IMR-90 (cell line): ENCODE measurements around the gene DUSP28. TPM values are rescaled to one million over a fixed set of nuclear protein-coding genes. Genes with fewer than 3 reads are reported as not detected.

Experiments
- ATAC-seq: fragments of 200-7000 bp; cut with Tn5 transposase; 2 replicates; pipeline ENCODE4 v1.9.1; 2020; ENCODE audit warnings: low read depth, mild to moderate bottlenecking, moderate library complexity
- BruUV-seq: library from RNA; stranded (reverse); fragments of 400-500 nt; replicated peaks from 2 replicates; lab custom pipeline; 2021; lab: Mats Ljungman, UMichigan
- CTCF ChIA-PET: fragments of 300-600 bp; formaldehyde crosslinking; extraction: SDS; loops from one replicate; lab custom pipeline; 2021; ENCODE audit warnings: antibody characterized with exemption; lab: Yijun Ruan, JAX
- POLR2A ChIA-PET: fragments of 300-600 bp; sonication (Branson Sonifier 250); formaldehyde crosslinking; loops from one replicate; lab custom pipeline; 2022; ENCODE audit warnings: antibody characterized with exemption; ENCODE audit not compliant: unreplicated experiment; lab: Charles Lee
- DNase-seq: peaks from one replicate; pipeline ENCODE4 v3.0.0; 2013
- H2AFZ ChIP-seq: replicated peaks from 2 replicates; pipeline ENCODE3; 2013; ENCODE audit warnings: low read length, mild to moderate bottlenecking; ENCODE audit not compliant: poor library complexity
- H2AK5ac ChIP-seq: 2 replicates; pipeline ENCODE4 v1.6.1; 2013; ENCODE audit warnings: low read depth, low read length, inconsistent platforms
- H2AK9ac ChIP-seq: replicated peaks from 2 replicates; pipeline ENCODE3; 2013; ENCODE audit warnings: mild to moderate bottlenecking, low read depth, low read length, moderate library complexity; ENCODE audit not compliant: poor library complexity
- H2BK120ac ChIP-seq: 2 replicates; pipeline ENCODE4 v1.6.1; 2013; ENCODE audit warnings: low read depth, low read length, inconsistent platforms
- H2BK15ac ChIP-seq: 3 replicates; pipeline ENCODE4 v1.6.1; 2013; ENCODE audit warnings: low read depth, low read length, inconsistent platforms
- H2BK20ac ChIP-seq: 2 replicates; pipeline ENCODE4 v1.6.1; 2013; ENCODE audit warnings: low read depth, mild to moderate bottlenecking, inconsistent platforms, low read length, moderate library complexity
- H2BK5ac ChIP-seq: 2 replicates; pipeline ENCODE4 v1.6.1; 2013; ENCODE audit warnings: mild to moderate bottlenecking, low read depth, low read length, inconsistent platforms; ENCODE audit not compliant: poor library complexity, severe bottlenecking
- H3K14ac ChIP-seq: replicated peaks from 2 replicates; pipeline ENCODE4 v1.6.1; 2013; ENCODE audit warnings: low read depth, low read length, inconsistent platforms
- H3K18ac ChIP-seq: 2 replicates; pipeline ENCODE4 v1.6.1; 2013; ENCODE audit warnings: low read depth, low read length, control low read depth
- H3K23ac ChIP-seq: 2 replicates; pipeline ENCODE4 v1.6.1; 2013; ENCODE audit warnings: low read depth, low read length, inconsistent platforms
- H3K27ac ChIP-seq: 2 replicates; pipeline ENCODE4 v1.5.1; 2013; ENCODE audit warnings: mild to moderate bottlenecking, control low read depth, low read length; ENCODE audit not compliant: insufficient read depth
- H3K27me3 ChIP-seq: 2 replicates; pipeline ENCODE4 v1.6.1; 2013; ENCODE audit warnings: low read length; ENCODE audit not compliant: control insufficient read depth, insufficient read depth
- H3K36me3 ChIP-seq: 2 replicates; pipeline ENCODE4 v1.6.1; 2013; ENCODE audit warnings: low read length, mixed read lengths; ENCODE audit not compliant: control insufficient read depth, insufficient read depth
- H3K4ac ChIP-seq: 2 replicates; pipeline ENCODE4 v1.6.1; 2013; ENCODE audit warnings: low read depth, low read length, inconsistent platforms
- H3K4me1 ChIP-seq: 2 replicates; pipeline ENCODE4 v1.6.1; 2013; ENCODE audit warnings: low read length, mixed read lengths; ENCODE audit not compliant: control insufficient read depth, insufficient read depth
- H3K4me2 ChIP-seq: 2 replicates; pipeline ENCODE4 v1.6.1; 2013; ENCODE audit warnings: low read depth, mild to moderate bottlenecking, control low read depth, low read length, moderate library complexity
- H3K4me3 ChIP-seq: 2 replicates; pipeline ENCODE4 v1.5.1; 2013; ENCODE audit warnings: low read depth, mild to moderate bottlenecking, control low read depth, low read length, moderate library complexity; ENCODE audit not compliant: insufficient read depth
- H3K56ac ChIP-seq: 2 replicates; pipeline ENCODE4 v1.6.1; 2013; ENCODE audit warnings: low read length, inconsistent platforms; ENCODE audit not compliant: insufficient read depth; ENCODE audit errors: extremely low read depth
- H3K79me1 ChIP-seq, 2 experiments: 2 replicates each; pipeline ENCODE4 v1.6.1; 2013; ENCODE audit warnings: low read length in 2 of 2, inconsistent platforms in 1 of 2, low read depth in 1 of 2
- H3K9ac ChIP-seq: 2 replicates; pipeline ENCODE4 v1.6.1; 2013; ENCODE audit warnings: low read depth, low read length, control low read depth
- H3K9me1 ChIP-seq: 2 replicates; pipeline ENCODE4 v1.6.1; 2013; ENCODE audit warnings: low read length, inconsistent platforms; ENCODE audit not compliant: insufficient read depth
- H3K9me3 ChIP-seq: 2 replicates; pipeline ENCODE4 v1.6.1; 2013; ENCODE audit warnings: low read length; ENCODE audit not compliant: control insufficient read depth, insufficient read depth
- H4K20me1 ChIP-seq: 2 replicates; pipeline ENCODE4 v1.6.1; 2013; ENCODE audit warnings: low read length, inconsistent platforms; ENCODE audit not compliant: insufficient read depth
- H4K5ac ChIP-seq: 2 replicates; pipeline ENCODE4 v1.6.1; 2013; ENCODE audit warnings: mild to moderate bottlenecking, low read depth, low read length, control low read depth
- H4K8ac ChIP-seq, 2 experiments: 2 replicates each; pipeline ENCODE4 v1.6.1; 2013; ENCODE audit warnings: low read depth in 2 of 2, low read length in 2 of 2, control low read depth in 1 of 2, inconsistent platforms in 1 of 2
- H4K91ac ChIP-seq: 2 replicates; pipeline ENCODE4 v1.6.1; 2013; ENCODE audit warnings: low read depth, low read length, inconsistent platforms; ENCODE audit not compliant: insufficient read depth
- CEBPB ChIP-seq: IDR thresholded peaks from 2 replicates; pipeline ENCODE4 v1.6.1; 2012; ENCODE audit warnings: low read depth, low read length, improper control_type of control experiment
- CHD1 ChIP-seq: IDR thresholded peaks from 2 replicates; pipeline ENCODE4 v1.6.1; 2012; ENCODE audit warnings: low read depth, low read length, improper control_type of control experiment
- MAFK ChIP-seq: IDR thresholded peaks from 2 replicates; pipeline ENCODE4 v1.6.1; 2012; ENCODE audit warnings: low read depth, low read length, improper control_type of control experiment
- POLR2A ChIP-seq: IDR thresholded peaks from 2 replicates; pipeline ENCODE4 v1.6.1; 2012; ENCODE audit warnings: mild to moderate bottlenecking, low read depth, low read length
- RCOR1 ChIP-seq: IDR thresholded peaks from 2 replicates; pipeline ENCODE4 v1.6.1; 2012; ENCODE audit warnings: mild to moderate bottlenecking, low read length, improper control_type of control experiment; ENCODE audit not compliant: insufficient replicate concordance
- SMC3 ChIP-seq: fragments of 150-350 bp; IDR thresholded peaks from 2 replicates; pipeline ENCODE4 v1.6.1; 2016; ENCODE audit warnings: low read depth, mild to moderate bottlenecking, antibody characterized with exemption, low read length, moderate library complexity
- WGBS, 2 experiments: methylation state at CpG; one replicate each; pipeline versions ENCODE4 v1.1.5 to v1.1.7; 2013; ENCODE audit warnings: missing lambda C conversion rate in 2 of 2; ENCODE audit not compliant: insufficient read length in 1 of 2; ENCODE audit errors: extremely low coverage in 2 of 2; 5-methylcytosine and 5-hydroxymethylcytosine counted together
- dilution Hi-C: fragments of 300-500 bp; cut with HindIII; formaldehyde crosslinking; loops from one replicate; pipeline ENCODE4 v1.14.3; 2018; ENCODE audit warnings: low sequenced_read_pairs; ENCODE audit not compliant: unreplicated experiment
- in situ Hi-C: fragments of 300-500 bp; cut with MboI; formaldehyde crosslinking; loops from 3 replicates; pipeline ENCODE4 v1.14.3; 2019; ENCODE audit warnings: low sequenced_read_pairs, inconsistent platforms, mixed read lengths
- intact Hi-C: fragments of 100-400 bp; cut with micrococcal nuclease; formaldehyde crosslinking; loops from 2 replicates; pipeline ENCODE4 v1.10.0; 2022
- polyA plus RNA-seq, 3 experiments: library from polyadenylated mRNA; depleted of rRNA; stranded (reverse); fragments of >200 nt; gene quantifications; 2 replicates each; pipeline ENCODE4 v1.2.3, GENCODE V29; 2012; ENCODE audit warnings: low replicate concordance in 1 of 3
- total RNA-seq: library from RNA; depleted of rRNA; stranded (reverse); fragments of >200 nt; gene quantifications from 2 replicates; pipeline ENCODE4 v1.2.3, GENCODE V29; 2012
- TF ChIP-seq, protein P1 (sequence below): fragments of 150-350 bp; IDR thresholded peaks from 2 replicates; pipeline ENCODE4 v1.6.1; 2017; ENCODE audit warnings: mild to moderate bottlenecking, antibody characterized with exemption, low read length, low read depth

DUSP28 gene
- total and polyA plus RNA-seq, 2 of the 4 experiments (the other 2 are of a cell fraction) = 1.1 to 3.3 TPM

- H3K79me1 ChIP-seq = peaks cover 21 to 47% of the 10 kb centered on the region in 2 experiments
- peaks cover 19% of the 10 kb centered on the region for H3K9me1 ChIP-seq
- H3K27me3 ChIP-seq = no peaks in the 10 kb centered on the region
- no peak overlapping the region for H2AK5ac ChIP-seq
- H2BK120ac ChIP-seq = no peak overlapping the region
- peaks cover 2% of the 10 kb centered on the region; the same call in 1 of the 2 replicates for H3K4me1 ChIP-seq
- BruUV-seq = no TSS peak
- no peak for DNase-seq
- in situ Hi-C loops (no loop called here), intact Hi-C loops (no loop called here), dilution Hi-C loops (no loop called here)
- H3K4me3 ChIP-seq = no peak overlapping the region
- 100% methylated on average over 3 of the region's 7 CpGs; no CpG with 5 or more reads in 1 of the 2 experiments for WGBS, 2 experiments
- peaks cover 15% of the 10 kb centered on the region for H4K20me1 ChIP-seq
- no peak overlapping the region for H3K56ac ChIP-seq
- TF ChIP-seq CEBPB (no peak), SMC3 (no peak), MAFK (no peak), POLR2A (no peak), RCOR1 (no peak), CHD1 (no peak)
- TF ChIP-seq, protein P1, sequence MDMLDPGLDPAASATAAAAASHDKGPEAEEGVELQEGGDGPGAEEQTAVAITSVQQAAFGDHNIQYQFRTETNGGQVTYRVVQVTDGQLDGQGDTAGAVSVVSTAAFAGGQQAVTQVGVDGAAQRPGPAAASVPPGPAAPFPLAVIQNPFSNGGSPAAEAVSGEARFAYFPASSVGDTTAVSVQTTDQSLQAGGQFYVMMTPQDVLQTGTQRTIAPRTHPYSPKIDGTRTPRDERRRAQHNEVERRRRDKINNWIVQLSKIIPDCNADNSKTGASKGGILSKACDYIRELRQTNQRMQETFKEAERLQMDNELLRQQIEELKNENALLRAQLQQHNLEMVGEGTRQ = no peak
- no peak overlapping the region for H2BK20ac ChIP-seq
- no peak overlapping the region for H3K9ac ChIP-seq
- H2BK5ac ChIP-seq = no peak overlapping the region
- no peaks in the 10 kb centered on the region for H3K9me3 ChIP-seq
- no peak overlapping the region for H4K91ac ChIP-seq
- H4K8ac ChIP-seq = no peak overlapping the region
- no peak overlapping the region for H3K4ac ChIP-seq
- no peak overlapping the region for H2BK15ac ChIP-seq
- peaks cover 12% of the 10 kb centered on the region for H3K36me3 ChIP-seq
- ChIA-PET POLR2A (no interaction called here), CTCF (no interaction called here)
- H2AK9ac ChIP-seq = no peak overlapping the region
- no peak overlapping the region for H3K23ac ChIP-seq
- H3K4me2 ChIP-seq = no peak overlapping the region
- H3K18ac ChIP-seq = no peak overlapping the region
- no peak overlapping the region for H4K5ac ChIP-seq
- H3K14ac ChIP-seq = no peak overlapping the region
- H2AFZ ChIP-seq = no peak overlapping the region
- no peak overlapping the region for H3K27ac ChIP-seq
- ATAC-seq = no peak
These were observed 6.1 kb upstream of the DUSP28 start for GRCh38 chr2:240553956-240554480.
